ENCODE data around the gene APBA2. TPM values are rescaled to one million over a fixed set of nuclear protein-coding genes. Genes with fewer than 3 reads are reported as not detected.

The APBA2 gene
- total and polyA plus RNA-seq, 2 of the 4 experiments (the other 2 are of a cell fraction), result 21.7 to 33.0 TPM

DNA sequence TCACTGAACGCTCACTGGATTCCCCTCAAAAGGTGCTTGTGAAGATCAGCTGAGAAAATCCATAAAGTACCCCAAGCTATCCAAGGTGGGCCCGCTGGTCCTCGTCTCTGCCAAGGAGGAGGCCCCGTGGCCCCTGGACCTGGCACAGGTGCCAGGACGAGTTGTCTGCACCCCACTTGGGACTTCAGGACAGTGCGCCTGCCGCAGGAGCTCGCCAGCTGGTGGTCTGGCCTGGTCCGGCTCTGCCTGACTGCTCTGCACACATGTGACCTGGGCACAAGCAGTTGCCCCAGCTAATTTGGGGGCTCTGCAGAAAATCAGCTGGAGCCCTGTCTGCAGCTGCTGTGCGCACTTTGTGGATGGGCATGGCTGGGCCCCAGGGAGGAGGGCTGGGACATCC lies 224.0 kb downstream of the APBA2 start:
- ATAC-seq (ENCODE audit: low read depth), result no peak
- in situ Hi-C loops (cut with MboI; ENCODE audit: low sequenced_read_pairs) (no loop called here), dilution Hi-C loops (cut with HindIII; ENCODE audit: low sequenced_read_pairs, unreplicated experiment) (no loop called here), intact Hi-C loops (cut with micrococcal nuclease) (no loop called here)
- Histone ChIP-seq H3K4me3 (ENCODE audit: insufficient read depth, low read depth, low read length) (no peak overlapping the region), H2BK20ac (ENCODE audit: low read depth, low read length) (no peak overlapping the region), H3K79me1 (ENCODE audit: low read depth in 1 of 2, low read length in 2 of 2) (no peaks in the 10 kb centered on the region; a peak in 1 of 4 replicates), H3K4me2 (ENCODE audit: low read depth, low read length) (no peak overlapping the region), H4K91ac (ENCODE audit: insufficient read depth, low read depth, low read length) (no peak overlapping the region), H4K20me1 (ENCODE audit: insufficient read depth, low read length) (no peaks in the 10 kb centered on the region; the same call in 1 of the 2 replicates), H3K18ac (ENCODE audit: low read depth, low read length) (no peak overlapping the region), H3K4me1 (ENCODE audit: control insufficient read depth, insufficient read depth, low read length) (no peaks in the 10 kb centered on the region), H2BK5ac (ENCODE audit: low read depth, low read length, poor library complexity, severe bottlenecking) (no peak overlapping the region), H2BK15ac (ENCODE audit: low read depth, low read length) (no peak overlapping the region), H3K9me3 (ENCODE audit: control insufficient read depth, insufficient read depth, low read length) (no peaks in the 10 kb centered on the region), H2AK9ac (replicated peaks; ENCODE audit: low read depth, low read length, poor library complexity) (no peak overlapping the region), H3K14ac (replicated peaks; ENCODE audit: low read depth, low read length) (no peak overlapping the region), H3K9me1 (ENCODE audit: insufficient read depth, low read length) (peaks cover 6% of the 10 kb centered on the region; the same call in 1 of the 2 replicates), H4K8ac (ENCODE audit: low read depth in 2 of 2, low read length in 2 of 2) (no peak overlapping the region), H2BK120ac (ENCODE audit: low read depth, low read length) (no peak overlapping the region), H3K56ac (ENCODE audit: extremely low read depth, insufficient read depth, low read length) (no peak overlapping the region), H3K36me3 (ENCODE audit: control insufficient read depth, insufficient read depth, low read length) (peaks cover 13% of the 10 kb centered on the region), H4K5ac (ENCODE audit: low read depth, low read length) (no peak overlapping the region), H2AFZ (replicated peaks; ENCODE audit: low read length, poor library complexity) (no peak overlapping the region), H3K9ac (ENCODE audit: low read depth, low read length) (no peak overlapping the region), H3K23ac (ENCODE audit: low read depth, low read length) (no peak overlapping the region), H3K27ac (ENCODE audit: insufficient read depth, low read length) (no peak overlapping the region), H3K4ac (ENCODE audit: low read depth, low read length) (no peak overlapping the region), H3K27me3 (ENCODE audit: control insufficient read depth, insufficient read depth, low read length) (no peaks in the 10 kb centered on the region), H2AK5ac (ENCODE audit: low read depth, low read length) (no peak overlapping the region)
- no peak for TF ChIP-seq SMC3 (IDR thresholded peaks at IDR 0.05; ENCODE audit: low read depth, low read length)
- 85% methylated on average over 5 of the region's 10 CpGs; no CpG with 5 or more reads in 1 of the 2 experiments for WGBS, 2 experiments (ENCODE audit: extremely low coverage in 2 of 2, insufficient read length in 1 of 2)
- BruUV-seq (replicated peaks), result no TSS peak
- ChIA-PET CTCF (no interaction called here), POLR2A (ENCODE audit: unreplicated experiment) (no interaction called here)
- no peak for DNase-seq
